ENCODE data around the gene KRTAP16-1.

- TF ChIP-seq CTCF (IDR thresholded peaks at IDR 0.05) (no peak), EZH2 (IDR thresholded peaks at IDR 0.05; ENCODE audit: borderline replicate concordance, insufficient read depth, low read depth, low read length, poor library complexity, severe bottlenecking) (no peak)
Observed at GRCh38 chr17:41271858-41272257, 37.3 kb downstream of the KRTAP16-1 start.

Data from B cell (primary cell).